Endothelial cell of umbilical vein (primary cell): ENCODE measurements around the gene VSTM2B. TPM values are rescaled to one million over a fixed set of nuclear protein-coding genes. Genes with fewer than 3 reads are reported as not detected.

Source experiments
- BruUV-seq: library from RNA; stranded (reverse); fragments of 400-500 nt; replicated peaks from 2 replicates; lab custom pipeline; 2021; lab: Mats Ljungman, UMichigan
- CTCF ChIA-PET: fragments of 300-600, 350-600 bp; sonication (Branson Sonifier 250); formaldehyde crosslinking; loops from one replicate; lab custom pipeline; 2021; ENCODE audit warnings: antibody characterized with exemption, inconsistent platforms; lab: Charles Lee
- POLR2A ChIA-PET: fragments of 300-600, 350-600 bp; sonication (Branson Sonifier 250); formaldehyde crosslinking; loops from one replicate; lab custom pipeline; 2021; ENCODE audit warnings: antibody characterized with exemption, inconsistent platforms; lab: Charles Lee
- DNase-seq: peaks from one replicate; pipeline ENCODE4 v3.0.0-alpha.2; 2011; ENCODE audit warnings: low read depth, low spot score
- FAIRE-seq: peaks from 2 replicates; lab custom pipeline; 2011; peaks lifted over from hg19 to GRCh38; lab: Jason Lieb, UNC
- H2AFZ ChIP-seq: 2 replicates; pipeline ENCODE4 v1.6.0; 2012; ENCODE audit warnings: low read depth, low read length, control low read depth, inconsistent platforms
- H3K27ac ChIP-seq: 2 replicates; pipeline ENCODE4 v1.5.1; 2011; ENCODE audit warnings: low read depth, mild to moderate bottlenecking, control low read depth, low read length, moderate library complexity; ENCODE audit not compliant: insufficient read depth
- H3K27me3 ChIP-seq, 2 experiments: 2 replicates each; pipeline versions ENCODE4 v1.6.0 to v1.6.1; 2011; ENCODE audit warnings: low read length in 2 of 2, mixed read lengths in 1 of 2; ENCODE audit not compliant: control insufficient read depth in 2 of 2, insufficient read depth in 2 of 2
- H3K36me3 ChIP-seq, 2 experiments: 2 replicates in 1 of 2; 3 replicates in 1 of 2; pipeline ENCODE4 v1.5.1; 2011; ENCODE audit warnings: low read length in 2 of 2, mild to moderate bottlenecking in 1 of 2, moderate library complexity in 1 of 2; ENCODE audit not compliant: control insufficient read depth in 2 of 2, insufficient read depth in 2 of 2; ENCODE audit errors: extremely low read depth in 1 of 2
- H3K4me1 ChIP-seq: 3 replicates; pipeline ENCODE4 v1.5.1; 2011; ENCODE audit warnings: mild to moderate bottlenecking, low read length; ENCODE audit not compliant: control insufficient read depth, insufficient read depth; ENCODE audit errors: extremely low read depth
- H3K4me2 ChIP-seq: 2 replicates; pipeline ENCODE4 v1.6.1; 2011; ENCODE audit warnings: low read length, control low read depth, mixed read lengths; ENCODE audit not compliant: insufficient read depth
- H3K4me3 ChIP-seq, 3 experiments: fragments of 200-600 bp in 1 of 3; sonication (generic), shearing (Covaris generic) in 1 of 3; replicated peaks in 1 of 3; 2 replicates each; pipeline ENCODE4 v1.5.1; 2011 to 2016; ENCODE audit warnings: control low read depth in 3 of 3, low read length in 3 of 3, mild to moderate bottlenecking in 2 of 3, inconsistent platforms in 1 of 3, low read depth in 1 of 3, moderate library complexity in 1 of 3; ENCODE audit not compliant: insufficient read depth in 1 of 3
- H3K79me2 ChIP-seq: 2 replicates; pipeline ENCODE4 v1.6.0; 2012; ENCODE audit warnings: low read length, inconsistent platforms; ENCODE audit not compliant: control insufficient read depth, insufficient read depth
- H3K9ac ChIP-seq: replicated peaks from 2 replicates; pipeline ENCODE3; 2011; ENCODE audit warnings: low read length, control low read depth; ENCODE audit not compliant: insufficient read depth; ENCODE audit errors: extremely low read depth
- H3K9me1 ChIP-seq: replicated peaks from 3 replicates; pipeline ENCODE4 v1.6.0; 2011; ENCODE audit warnings: mild to moderate bottlenecking, low read length; ENCODE audit not compliant: control insufficient read depth, insufficient read depth; ENCODE audit errors: extremely low read depth
- H3K9me3 ChIP-seq: replicated peaks from 2 replicates; pipeline ENCODE4 v1.5.1; 2012; ENCODE audit warnings: low read length, inconsistent platforms; ENCODE audit not compliant: control insufficient read depth, insufficient read depth
- H4K20me1 ChIP-seq: replicated peaks from 2 replicates; pipeline ENCODE3; 2011; ENCODE audit warnings: mild to moderate bottlenecking, low read length; ENCODE audit not compliant: control insufficient read depth, insufficient read depth; ENCODE audit errors: extremely low read depth
- EZH2 ChIP-seq: IDR thresholded peaks from 2 replicates; pipeline ENCODE4 v1.6.1; 2012; ENCODE audit warnings: borderline replicate concordance, low read depth, mild to moderate bottlenecking, moderate library complexity, low read length, inconsistent platforms; ENCODE audit not compliant: severe bottlenecking
- FOS ChIP-seq: IDR thresholded peaks from 2 replicates; pipeline ENCODE4 v1.6.1; 2011; ENCODE audit warnings: mild to moderate bottlenecking, low read length, moderate library complexity, borderline replicate concordance; ENCODE audit not compliant: insufficient read depth
- GATA2 ChIP-seq: IDR thresholded peaks from 2 replicates; pipeline ENCODE4 v1.7.0; 2011; ENCODE audit warnings: low read depth, mild to moderate bottlenecking, moderate library complexity, mixed read lengths, low read length; ENCODE audit not compliant: insufficient read length, insufficient read depth
- JUN ChIP-seq: IDR thresholded peaks from 2 replicates; pipeline ENCODE4 v1.6.1; 2011; ENCODE audit warnings: borderline replicate concordance, low read depth; ENCODE audit not compliant: insufficient read length, insufficient read depth
- MYC ChIP-seq: IDR thresholded peaks from one replicate; pipeline ENCODE4 v1.6.1; 2011; ENCODE audit warnings: mild to moderate bottlenecking, low read depth, low read length
- POLR2A ChIP-seq: IDR thresholded peaks from 2 replicates; pipeline ENCODE4 v1.6.1; 2012; ENCODE audit warnings: low read depth, mild to moderate bottlenecking, control low read depth, low read length
- POLR2AphosphoS5 ChIP-seq: IDR thresholded peaks from 2 replicates; pipeline ENCODE4 v1.6.1; 2012; ENCODE audit warnings: low read depth, mild to moderate bottlenecking, control low read depth, low read length, moderate library complexity; ENCODE audit not compliant: insufficient read depth
- dilution Hi-C: fragments of 300-500 bp; cut with MboI; formaldehyde crosslinking; loops from one replicate; pipeline ENCODE4 v1.15.0; 2019; ENCODE audit warnings: low sequenced_read_pairs; ENCODE audit not compliant: extremely low pct_ligation_motif_present
- intact Hi-C: fragments of 100-400 bp; cut with micrococcal nuclease; formaldehyde crosslinking; loops from one replicate; pipeline ENCODE4 v1.10.0; 2022
- polyA plus RNA-seq, 4 experiments: library from polyadenylated mRNA; depleted of rRNA in 3 of 4; stranded (reverse) in 3 of 4; unstranded in 1 of 4; fragments of >200 nt; gene quantifications; 2 replicates each; pipeline versions ENCODE4 v1.2.1 to v1.2.3, GENCODE V29; 2011 to 2012; ENCODE audit warnings: missing spikeins in 1 of 4
- total RNA-seq: library from RNA; stranded (reverse); gene quantifications from 2 replicates; pipeline ENCODE4 v1.2.3, GENCODE V29; 2021
- TF ChIP-seq, protein P1 (sequence below), 2 donors: IDR thresholded peaks; 1 replicate in 1 of 2; 2 replicates in 1 of 2; pipeline ENCODE4 v1.5.1; 2011; ENCODE audit warnings: low read length in 2 of 2, mild to moderate bottlenecking in 2 of 2, moderate library complexity in 2 of 2, control low read depth in 1 of 2, inconsistent platforms in 1 of 2, low read depth in 1 of 2; ENCODE audit not compliant: insufficient read depth in 1 of 2; ENCODE audit errors: extremely low read depth in 1 of 2
- TF ChIP-seq, protein P2 (sequence below): IDR thresholded peaks from 2 replicates; pipeline ENCODE4 v1.6.1; 2011; ENCODE audit not compliant: insufficient read depth, insufficient read length

VSTM2B gene
- total and polyA plus RNA-seq, 2 donors (not counting 3 experiments of a cell fraction or from before 2014, with no cell fraction given) = not detected

DNA sequence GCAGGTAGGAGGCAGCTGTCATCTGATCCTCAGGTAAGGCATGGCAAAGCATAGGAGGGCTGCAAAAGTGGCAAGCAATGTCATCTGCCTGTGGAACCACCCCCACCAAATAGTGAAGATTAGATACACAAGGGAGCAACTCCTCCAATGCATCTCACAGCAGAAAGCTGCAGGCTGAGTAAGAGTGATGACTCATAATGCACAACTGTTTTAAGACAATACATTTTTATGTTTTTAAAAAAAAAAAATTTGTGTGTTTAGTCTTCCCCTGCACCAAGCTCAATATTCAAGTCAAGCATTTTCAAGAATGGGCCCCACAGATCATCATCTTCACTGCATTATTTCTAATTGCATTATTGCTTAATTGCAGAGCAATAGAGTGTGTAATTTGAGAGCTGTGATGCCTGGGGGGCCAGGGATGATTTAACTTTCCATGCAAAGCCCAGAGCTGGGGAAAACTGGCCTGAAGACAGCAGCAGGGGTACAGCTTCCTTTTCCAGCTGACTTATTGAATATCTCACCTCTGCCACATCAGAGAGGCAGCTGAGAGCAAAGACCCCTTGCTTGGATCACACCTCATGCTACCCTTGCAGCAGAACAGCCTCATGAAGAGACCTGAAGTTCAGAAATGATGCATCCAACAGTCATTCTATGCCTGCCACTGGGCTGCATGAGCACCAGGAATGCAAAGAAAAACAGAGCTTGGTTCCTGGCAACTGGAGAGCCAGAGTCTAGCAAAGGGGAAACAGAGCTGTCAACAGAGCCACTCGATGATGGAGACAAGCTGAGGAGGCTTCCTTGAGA, 57.6 kb downstream of the VSTM2B start:
- ChIA-PET POLR2A (no interaction called here), CTCF (no interaction called here)
- no peaks in the 10 kb centered on the region for H3K4me1 ChIP-seq
- no peak overlapping the region for H3K4me2 ChIP-seq
- dilution Hi-C loops = no loop called here
- no TSS peak for BruUV-seq
- H3K27ac ChIP-seq = no peak overlapping the region
- no peaks in the 10 kb centered on the region for H4K20me1 ChIP-seq
- no peaks in the 10 kb centered on the region for H3K9me1 ChIP-seq
- no peak overlapping the region for H3K9ac ChIP-seq
- H3K36me3 ChIP-seq = no peaks in the 10 kb centered on the region
- intact Hi-C loops = no loop called here
- no peak overlapping the region for H3K4me3 ChIP-seq
- H2AFZ ChIP-seq = no peak overlapping the region
- H3K27me3 ChIP-seq = no peaks in the 10 kb centered on the region
- no peaks in the 10 kb centered on the region for H3K9me3 ChIP-seq
- DNase-seq (no peak), FAIRE-seq (no peak)
- no peaks in the 10 kb centered on the region for H3K79me2 ChIP-seq
- TF ChIP-seq FOS (no peak), EZH2 (no peak), JUN (no peak), POLR2AphosphoS5 (no peak), GATA2 (no peak), MYC (no peak), POLR2A (no peak)
- TF ChIP-seq, protein P1, sequence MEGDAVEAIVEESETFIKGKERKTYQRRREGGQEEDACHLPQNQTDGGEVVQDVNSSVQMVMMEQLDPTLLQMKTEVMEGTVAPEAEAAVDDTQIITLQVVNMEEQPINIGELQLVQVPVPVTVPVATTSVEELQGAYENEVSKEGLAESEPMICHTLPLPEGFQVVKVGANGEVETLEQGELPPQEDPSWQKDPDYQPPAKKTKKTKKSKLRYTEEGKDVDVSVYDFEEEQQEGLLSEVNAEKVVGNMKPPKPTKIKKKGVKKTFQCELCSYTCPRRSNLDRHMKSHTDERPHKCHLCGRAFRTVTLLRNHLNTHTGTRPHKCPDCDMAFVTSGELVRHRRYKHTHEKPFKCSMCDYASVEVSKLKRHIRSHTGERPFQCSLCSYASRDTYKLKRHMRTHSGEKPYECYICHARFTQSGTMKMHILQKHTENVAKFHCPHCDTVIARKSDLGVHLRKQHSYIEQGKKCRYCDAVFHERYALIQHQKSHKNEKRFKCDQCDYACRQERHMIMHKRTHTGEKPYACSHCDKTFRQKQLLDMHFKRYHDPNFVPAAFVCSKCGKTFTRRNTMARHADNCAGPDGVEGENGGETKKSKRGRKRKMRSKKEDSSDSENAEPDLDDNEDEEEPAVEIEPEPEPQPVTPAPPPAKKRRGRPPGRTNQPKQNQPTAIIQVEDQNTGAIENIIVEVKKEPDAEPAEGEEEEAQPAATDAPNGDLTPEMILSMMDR (IDR thresholded peaks at IDR 0.05; ENCODE audit: extremely low read depth in 1 of 2, insufficient read depth in 1 of 2, low read depth in 1 of 2, low read length in 2 of 2) = no peak
- TF ChIP-seq, protein P2, sequence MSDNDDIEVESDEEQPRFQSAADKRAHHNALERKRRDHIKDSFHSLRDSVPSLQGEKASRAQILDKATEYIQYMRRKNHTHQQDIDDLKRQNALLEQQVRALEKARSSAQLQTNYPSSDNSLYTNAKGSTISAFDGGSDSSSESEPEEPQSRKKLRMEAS = no peak
